ENCODE measurements around the gene TLE2. TPM values are rescaled to one million over a fixed set of nuclear protein-coding genes. Genes with fewer than 3 reads are reported as not detected.
"Not testable (repeated sequence)": the region's sequence is repeated elsewhere in the genome, so short reads cannot be mapped to it uniquely, and the experiment has no call there.

The TLE2 gene
- total RNA-seq, 2 experiments from 2014 or later: 0.47 to 1.0 TPM

GRCh38 chr19:2977001-2977745 lies 51.9 kb downstream of the TLE2 start, which contains the start of gene TLE6:
Gene TLE6 (plus strand): TSS chr19:2977564. CDS start chr19:2978234, 670 bp downstream.
- Mint-ChIP-seq H3K4me1 (peaks cover 22% of the 10 kb centered on the region), H3K27me3 (peaks cover 15% of the 10 kb centered on the region), H3K9me3 (ENCODE audit: low read depth) (no peaks in the 10 kb centered on the region), H3K27ac (peak within 1 kb of the TSS; percentile 87), H3K36me3 (no peaks in the 10 kb centered on the region), H3K4me3 (peak within 1 kb of the TSS; percentile 84)
- ATAC-seq (peak; percentile 100), DNase-seq (peak; percentile 98)
- CTCF ChIA-PET: interaction anchor here (0.9 to 5.2 kb wide), 10 partner anchors 11 to 496 kb away, joined by 3 to 27 read pairs (median 4); no protein-coding TSS in a partner anchor

- DNase-seq (no peak), ATAC-seq (no peak)
- Mint-ChIP-seq H3K4me3 (peak overlapping the region; percentile 84), H3K27me3 (peaks cover 11% of the 10 kb centered on the region), H3K27ac (peak overlapping the region; percentile 87), H3K9me3 (ENCODE audit: low read depth) (no peaks in the 10 kb centered on the region), H3K36me3 (no peaks in the 10 kb centered on the region), H3K4me1 (peaks cover 22% of the 10 kb centered on the region)
- CTCF ChIA-PET: interaction anchor here (1.1 to 5.2 kb wide), 7 partner anchors 13 to 127 kb away, joined by 3 to 27 read pairs (median 7); no protein-coding TSS in a partner anchor
Observed at GRCh38 chr19:2976609-2977000, 52.5 kb downstream of the TLE2 start.

GRCh38 chr19:2974342-2975041 lies 54.6 kb downstream of the TLE2 start:
- Mint-ChIP-seq H3K9me3 (ENCODE audit: low read depth) (no peaks in the 10 kb centered on the region), H3K4me1 (peaks cover 22% of the 10 kb centered on the region), H3K36me3 (no peaks in the 10 kb centered on the region), H3K27ac (no peak overlapping the region), H3K27me3 (peaks cover 11% of the 10 kb centered on the region), H3K4me3 (no peak overlapping the region)
- CTCF ChIA-PET: interaction anchor here (0.6 to 5.2 kb wide), 5 partner anchors 11 to 271 kb away, joined by 3 to 27 read pairs (median 7); no protein-coding TSS in a partner anchor
- ATAC-seq (no peak), DNase-seq (no peak)

- H3K4me3 Mint-ChIP-seq: no peak overlapping the region
- H3K4me1 Mint-ChIP-seq: peaks cover 22% of the 10 kb centered on the region
- peaks cover 11% of the 10 kb centered on the region for H3K27me3 Mint-ChIP-seq
- H3K36me3 Mint-ChIP-seq: no peaks in the 10 kb centered on the region
- ATAC-seq (no peak), DNase-seq (no peak)
- no peak overlapping the region for H3K27ac Mint-ChIP-seq
- H3K9me3 Mint-ChIP-seq (ENCODE audit: low read depth): no peaks in the 10 kb centered on the region
- CTCF ChIA-PET: interaction anchor here (0.6 to 2.6 kb wide), 3 partner anchors 131 to 456 kb away, joined by 3 to 11 read pairs (median 4); no protein-coding TSS in a partner anchor
Observed at GRCh38 chr19:2973229-2973628, 55.9 kb downstream of the TLE2 start.

GRCh38 chr19:2970201-2970835 lies 58.8 kb downstream of the TLE2 start:
- CTCF ChIA-PET: interaction anchor here (0.6 to 3.7 kb wide), 4 partner anchors 8 to 134 kb away, joined by 3 to 20 read pairs (median 4); no protein-coding TSS in a partner anchor
- peaks cover 5% of the 10 kb centered on the region for H3K4me1 Mint-ChIP-seq
- no peaks in the 10 kb centered on the region for H3K9me3 Mint-ChIP-seq (ENCODE audit: low read depth)
- DNase-seq: no peak
- H3K27ac Mint-ChIP-seq: no peak overlapping the region
- no peak overlapping the region for H3K4me3 Mint-ChIP-seq
- no peak for ATAC-seq
- H3K36me3 Mint-ChIP-seq: no peaks in the 10 kb centered on the region
- H3K27me3 Mint-ChIP-seq: peaks cover 11% of the 10 kb centered on the region

- CTCF ChIA-PET: interaction anchor here (1.7 to 3.7 kb wide), 2 partner anchors 16 to 135 kb away, joined by 5 to 20 read pairs; no protein-coding TSS in a partner anchor
- H3K27me3 Mint-ChIP-seq: peaks cover under 1% of the 10 kb centered on the region
- ATAC-seq: no peak
Observed at GRCh38 chr19:2969104-2969504, 60.0 kb downstream of the TLE2 start.

GRCh38 chr19:2967972-2968371 lies 61.1 kb downstream of the TLE2 start:
- DNase-seq (no peak), ATAC-seq (no peak)
- CTCF ChIA-PET: interaction anchor here (1.1 to 3.7 kb wide), 5 partner anchors 15 to 141 kb away, joined by 3 to 20 read pairs (median 5); no protein-coding TSS in a partner anchor
- Mint-ChIP-seq H3K4me3 (no peak overlapping the region), H3K4me1 (no peaks in the 10 kb centered on the region), H3K27ac (no peak overlapping the region), H3K27me3 (no peaks in the 10 kb centered on the region), H3K36me3 (no peaks in the 10 kb centered on the region), H3K9me3 (ENCODE audit: low read depth) (no peaks in the 10 kb centered on the region)

More at GRCh38 chr19:2969104-2969504, 60.0 kb downstream of the TLE2 start:
- Mint-ChIP-seq H3K36me3 (no peaks in the 10 kb centered on the region), H3K9me3 (ENCODE audit: low read depth) (no peaks in the 10 kb centered on the region), H3K4me1 (no peaks in the 10 kb centered on the region), H3K4me3 (no peak overlapping the region), H3K27ac (no peak overlapping the region)
- no peak for DNase-seq

GRCh38 chr19:2964874-2965273 lies 64.2 kb downstream of the TLE2 start:
- Mint-ChIP-seq H3K27me3 (no peaks in the 10 kb centered on the region), H3K4me3 (no peak overlapping the region), H3K36me3 (no peaks in the 10 kb centered on the region), H3K9me3 (ENCODE audit: low read depth) (no peaks in the 10 kb centered on the region), H3K4me1 (peaks cover 5% of the 10 kb centered on the region), H3K27ac (no peak overlapping the region)
- ATAC-seq (no peak), DNase-seq (no peak)
- CTCF ChIA-PET: interaction anchor here (0.6 to 3.4 kb wide), 7 partner anchors 11 to 305 kb away, joined by 3 to 27 read pairs (median 4); partner anchors contain the start of gene TLE6

- not testable (repeated sequence) for H3K4me3 Mint-ChIP-seq; H3K4me1 Mint-ChIP-seq; H3K27ac Mint-ChIP-seq; ATAC-seq; DNase-seq; H3K36me3 Mint-ChIP-seq; H3K27me3 Mint-ChIP-seq; H3K9me3 Mint-ChIP-seq (ENCODE audit: low read depth)
- CTCF ChIA-PET: interaction anchor here (1.1 to 4.8 kb wide), 8 partner anchors 11 to 315 kb away, joined by 3 to 68 read pairs (median 16); partner anchors contain the start of gene TLE6
Observed at GRCh38 chr19:2963631-2964030, 65.4 kb downstream of the TLE2 start.

GRCh38 chr19:2963122-2963521 lies 66.0 kb downstream of the TLE2 start:
- H3K36me3 Mint-ChIP-seq: no peaks in the 10 kb centered on the region
- no peak for DNase-seq
- CTCF ChIA-PET: interaction anchor here (0.7 to 4.8 kb wide), 16 partner anchors 8 to 508 kb away, joined by 3 to 68 read pairs (median 5); partner anchors contain the start of gene TLE6
- H3K27me3 Mint-ChIP-seq: no peaks in the 10 kb centered on the region
- H3K4me1 Mint-ChIP-seq: peaks cover 5% of the 10 kb centered on the region
- H3K27ac Mint-ChIP-seq: no peak overlapping the region
- H3K4me3 Mint-ChIP-seq: no peak overlapping the region
- no peak for ATAC-seq
- no peaks in the 10 kb centered on the region for H3K9me3 Mint-ChIP-seq (ENCODE audit: low read depth)

GRCh38 chr19:2962018-2962670 lies 66.9 kb downstream of the TLE2 start:
- no peaks in the 10 kb centered on the region for H3K36me3 Mint-ChIP-seq
- H3K4me3 Mint-ChIP-seq: no peak overlapping the region
- no peak overlapping the region for H3K27ac Mint-ChIP-seq
- CTCF ChIA-PET: interaction anchor here (0.6 to 4.8 kb wide), 23 partner anchors 9 to 509 kb away, joined by 3 to 68 read pairs (median 5); partner anchors contain the start of gene TLE6
- DNase-seq (peak; percentile 51), ATAC-seq (peak; percentile 75)
- H3K9me3 Mint-ChIP-seq (ENCODE audit: low read depth): no peaks in the 10 kb centered on the region
- H3K4me1 Mint-ChIP-seq: peaks cover 5% of the 10 kb centered on the region
- peaks cover 3% of the 10 kb centered on the region for H3K27me3 Mint-ChIP-seq

GRCh38 chr19:2960120-2960519 lies 69.0 kb downstream of the TLE2 start:
- CTCF ChIA-PET: interaction anchor here (0.6 to 4.8 kb wide), 7 partner anchors 8 to 273 kb away, joined by 3 to 68 read pairs (median 6); no protein-coding TSS in a partner anchor
- Mint-ChIP-seq H3K4me1 (peaks cover 5% of the 10 kb centered on the region), H3K9me3 (ENCODE audit: low read depth) (no peaks in the 10 kb centered on the region), H3K27ac (no peak overlapping the region), H3K27me3 (peaks cover 3% of the 10 kb centered on the region), H3K36me3 (no peaks in the 10 kb centered on the region), H3K4me3 (no peak overlapping the region)
- ATAC-seq (no peak), DNase-seq (no peak)

Measured in activated CD8-positive, alpha-beta memory T cell treated with anti-CD3 and anti-CD28 coated beads, Interleukin-2, amount 10 ng/mL, durations not matched to agents 7 days and 5 days (primary cell).